A549 (cell line): ENCODE data around the gene ANKRD6. TPM values are rescaled to one million over a fixed set of nuclear protein-coding genes. Genes with fewer than 3 reads are reported as not detected.

Experiments
- ATAC-seq, 2 experiments: fragments of 200-7000 bp in 1 of 2; fragments of >200 bp in 1 of 2; cut with Nextera tagmentation in 1 of 2; cut with Tn5 transposase in 1 of 2; 3 replicates each; pipeline versions ENCODE4 v1.8.0 to v1.9.1; 2018 to 2020; ENCODE audit warnings: mild to moderate bottlenecking in 1 of 2, moderate library complexity in 1 of 2
- CTCF ChIA-PET: fragments of 300-600 bp; sonication (Branson Sonifier 250); formaldehyde crosslinking; extraction: SDS; loops from one replicate; lab custom pipeline; 2021; ENCODE audit warnings: antibody characterized with exemption, inconsistent platforms; lab: Yijun Ruan, JAX
- POLR2A ChIA-PET: fragments of 350-600 bp; formaldehyde crosslinking; extraction: SDS; loops from one replicate; lab custom pipeline; 2021; ENCODE audit warnings: antibody characterized with exemption, inconsistent platforms; lab: Yijun Ruan, JAX
- DNase-seq, 2 experiments: peaks; one replicate each; pipeline versions ENCODE4 v3.0.0 to v3.0.0-alpha.2; 2011 to 2016; ENCODE audit warnings: low read depth in 1 of 2, low spot score in 1 of 2
- FAIRE-seq: peaks from 2 replicates; lab custom pipeline; 2011; peaks lifted over from hg19 to GRCh38; lab: Jason Lieb, UNC
- H3K27ac ChIP-seq, 2 experiments: fragments of >200 bp; sonication (Bioruptor Twin); formaldehyde crosslinking; 3 replicates each; pipeline ENCODE4 v1.5.1; 2016 to 2017
- H3K4me1 ChIP-seq: fragments of >200 bp; sonication (Bioruptor Twin); formaldehyde crosslinking; 3 replicates; pipeline ENCODE4 v1.6.1; 2016
- H3K4me2 ChIP-seq: fragments of >200 bp; sonication (Bioruptor Twin); formaldehyde crosslinking; 3 replicates; pipeline ENCODE4 v1.6.1; 2016
- H3K4me3 ChIP-seq: fragments of >200 bp; sonication (Bioruptor Twin); formaldehyde crosslinking; 3 replicates; pipeline ENCODE4 v1.5.1; 2016
- H3K9me3 ChIP-seq: fragments of >200 bp; sonication (Bioruptor Twin); formaldehyde crosslinking; 3 replicates; pipeline ENCODE4 v1.6.1; 2016
- BHLHE40 ChIP-seq: IDR thresholded peaks from 2 replicates; pipeline ENCODE4 v1.6.1; 2012; ENCODE audit warnings: low read depth, low read length, inconsistent platforms
- CBX2 ChIP-seq: fragments of 200-600 bp; sonication (generic); IDR thresholded peaks from 2 replicates; pipeline ENCODE4 v1.6.1; 2016; ENCODE audit warnings: low read depth, mild to moderate bottlenecking, borderline replicate concordance
- CBX8 ChIP-seq: fragments of 200-600 bp; sonication (generic); IDR thresholded peaks from 2 replicates; pipeline ENCODE4 v1.6.1; 2016
- CHD4 ChIP-seq: fragments of 200-600 bp; sonication (generic); IDR thresholded peaks from 2 replicates; pipeline ENCODE4 v1.6.1; 2016; ENCODE audit warnings: antibody characterized with exemption, mild to moderate bottlenecking, borderline replicate concordance
- EHMT2 ChIP-seq: fragments of 200-600 bp; sonication (generic); IDR thresholded peaks from 2 replicates; pipeline ENCODE4 v1.6.1; 2016; ENCODE audit warnings: antibody characterized with exemption, low read depth, mild to moderate bottlenecking, moderate library complexity
- FOSB ChIP-seq: fragments of 250-450 bp; sonication (Bioruptor Pico); IDR thresholded peaks from 2 replicates; pipeline ENCODE4 v1.5.0; 2020; ENCODE audit warnings: mild to moderate bottlenecking, moderate library complexity
- GATA3 ChIP-seq: IDR thresholded peaks from 2 replicates; pipeline ENCODE4 v1.6.1; 2012; ENCODE audit warnings: borderline replicate concordance
- HDAC2 ChIP-seq: fragments of 200-600 bp; sonication (generic); IDR thresholded peaks from 2 replicates; pipeline ENCODE4 v1.6.1; 2016
- JUNB ChIP-seq: fragments of >200 bp; sonication (Bioruptor Twin); formaldehyde crosslinking; IDR thresholded peaks from 2 replicates; pipeline ENCODE4 v1.6.1; 2016
- MAFK ChIP-seq: fragments of 450-650 bp; IDR thresholded peaks from 2 replicates; pipeline ENCODE4 v1.6.1; 2014; ENCODE audit not compliant: partially characterized antibody
- NPAS2 ChIP-seq: fragments of 250-450 bp; sonication (Bioruptor Pico); IDR thresholded peaks from 2 replicates; pipeline ENCODE4 v1.8.0; 2022; ENCODE audit warnings: mild to moderate bottlenecking, moderate library complexity, borderline replicate concordance
- NR3C1 ChIP-seq: fragments of >200 bp; sonication (Bioruptor Twin); formaldehyde crosslinking; IDR thresholded peaks from 3 replicates; pipeline ENCODE4 v1.6.1; 2017
- RARB ChIP-seq: fragments of 250-450 bp; sonication (Bioruptor Pico); IDR thresholded peaks from 2 replicates; pipeline ENCODE4 v1.8.0; 2021; ENCODE audit warnings: mild to moderate bottlenecking, moderate library complexity
- SREBF2 ChIP-seq: fragments of 450-650 bp; IDR thresholded peaks from 2 replicates; pipeline ENCODE4 v1.6.1; 2014; ENCODE audit warnings: mild to moderate bottlenecking, moderate library complexity
- TP53 ChIP-seq: fragments of 250-450 bp; sonication (Bioruptor Pico); IDR thresholded peaks from 2 replicates; pipeline ENCODE4 v1.5.0; 2021; ENCODE audit warnings: mild to moderate bottlenecking, moderate library complexity
- ZC3H11A ChIP-seq: fragments of 450-650 bp; IDR thresholded peaks from 2 replicates; pipeline ENCODE4 v1.6.1; 2014; ENCODE audit warnings: antibody characterized with exemption, mild to moderate bottlenecking
- WGBS: methylation state at CpG from one replicate; pipeline ENCODE4 v1.1.6; 2017; ENCODE audit errors: missing lambda C conversion rate; 5-methylcytosine and 5-hydroxymethylcytosine counted together
- polyA plus RNA-seq, 4 experiments: library from polyadenylated mRNA; depleted of rRNA in 3 of 4; stranded (reverse); fragments of >200 nt; fragmentation: RNase III in 1 of 4; extraction: RNeasy Plus Mini Kit Qiagen cat#74134 plus additional on column Dnase treatment in 1 of 4; gene quantifications; 2 replicates in 3 of 4; 3 replicates in 1 of 4; pipeline ENCODE4 v1.2.3, GENCODE V29; 2011 to 2017
- TF ChIP-seq, protein P1 (sequence below): fragments of >200 bp; sonication (Bioruptor Twin); formaldehyde crosslinking; IDR thresholded peaks from 3 replicates; pipeline ENCODE4 v1.5.1; 2016
- TF ChIP-seq, protein P2 (sequence below): IDR thresholded peaks from 2 replicates; pipeline ENCODE4 v1.6.1; 2012; ENCODE audit warnings: low read depth, borderline replicate concordance
- TF ChIP-seq, protein P3 (sequence below): fragments of 250-450 bp; sonication (Bioruptor Pico); IDR thresholded peaks from 2 replicates; pipeline ENCODE4 v1.5.0; 2021; ENCODE audit warnings: mild to moderate bottlenecking, moderate library complexity, borderline replicate concordance
- TF ChIP-seq, protein P4 (sequence below): fragments of 200-600 bp; sonication (generic); IDR thresholded peaks from 2 replicates; pipeline ENCODE4 v1.6.1; 2016; ENCODE audit warnings: antibody characterized with exemption, mild to moderate bottlenecking, moderate library complexity
- TF ChIP-seq, protein P5 (sequence below): fragments of >200 bp; sonication (Bioruptor Twin); formaldehyde crosslinking; IDR thresholded peaks from 2 replicates; pipeline ENCODE4 v1.6.1; 2016
- TF ChIP-seq, protein P6 (sequence below): fragments of 150-350 bp; IDR thresholded peaks from 2 replicates; pipeline ENCODE4 v1.6.1; 2014; ENCODE audit warnings: low read depth, mild to moderate bottlenecking, low read length
- TF ChIP-seq, protein P7 (sequence below): IDR thresholded peaks from 2 replicates; pipeline ENCODE4 v1.6.1; 2012
- TF ChIP-seq, protein P8 (sequence below): fragments of 450-650 bp; IDR thresholded peaks from 2 replicates; pipeline ENCODE4 v1.6.1; 2014; ENCODE audit warnings: antibody characterized with exemption

Gene ANKRD6
- polyA plus RNA-seq, 2 of the 4 experiments (the other 2 are of a cell fraction), result 2.2 to 3.6 TPM

DNA sequence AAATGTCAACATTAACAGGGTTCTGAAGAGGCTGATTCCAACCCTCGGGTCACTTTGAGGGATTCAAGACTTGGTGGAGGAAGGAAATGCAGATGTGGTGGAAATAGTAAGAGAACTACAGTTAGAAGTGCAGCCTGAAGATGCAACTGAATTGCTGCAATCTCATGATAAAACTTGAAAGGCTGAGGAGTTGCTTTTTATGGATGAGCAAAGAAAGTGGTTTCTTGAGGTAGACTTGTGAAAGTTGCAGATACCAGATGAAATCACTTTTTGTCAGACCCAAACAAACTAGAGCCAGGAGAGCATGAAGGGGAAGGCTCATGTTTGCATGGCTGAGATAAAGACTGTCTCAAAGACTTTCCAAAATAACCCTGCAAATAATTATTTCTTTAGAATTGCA is 16.2 kb downstream of the ANKRD6 start:
- ATAC-seq (no peak), FAIRE-seq (no peak), DNase-seq (no peak)
- no peak overlapping the region for H3K4me3 ChIP-seq
- H3K27ac ChIP-seq, result no peak overlapping the region
- 33% methylated on average over 1 of the region's 1 CpG for WGBS
- TF ChIP-seq, protein P1, sequence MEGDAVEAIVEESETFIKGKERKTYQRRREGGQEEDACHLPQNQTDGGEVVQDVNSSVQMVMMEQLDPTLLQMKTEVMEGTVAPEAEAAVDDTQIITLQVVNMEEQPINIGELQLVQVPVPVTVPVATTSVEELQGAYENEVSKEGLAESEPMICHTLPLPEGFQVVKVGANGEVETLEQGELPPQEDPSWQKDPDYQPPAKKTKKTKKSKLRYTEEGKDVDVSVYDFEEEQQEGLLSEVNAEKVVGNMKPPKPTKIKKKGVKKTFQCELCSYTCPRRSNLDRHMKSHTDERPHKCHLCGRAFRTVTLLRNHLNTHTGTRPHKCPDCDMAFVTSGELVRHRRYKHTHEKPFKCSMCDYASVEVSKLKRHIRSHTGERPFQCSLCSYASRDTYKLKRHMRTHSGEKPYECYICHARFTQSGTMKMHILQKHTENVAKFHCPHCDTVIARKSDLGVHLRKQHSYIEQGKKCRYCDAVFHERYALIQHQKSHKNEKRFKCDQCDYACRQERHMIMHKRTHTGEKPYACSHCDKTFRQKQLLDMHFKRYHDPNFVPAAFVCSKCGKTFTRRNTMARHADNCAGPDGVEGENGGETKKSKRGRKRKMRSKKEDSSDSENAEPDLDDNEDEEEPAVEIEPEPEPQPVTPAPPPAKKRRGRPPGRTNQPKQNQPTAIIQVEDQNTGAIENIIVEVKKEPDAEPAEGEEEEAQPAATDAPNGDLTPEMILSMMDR, result no peak
- no peak for TF ChIP-seq EHMT2
- no peak for TF ChIP-seq FOSB (CRISPR knock-in tag)
- TF ChIP-seq JUNB, result no peak
- no peak for TF ChIP-seq NR3C1
- TF ChIP-seq CBX8, result no peak
- no peak for TF ChIP-seq NPAS2
- no peak for TF ChIP-seq CBX2
- TF ChIP-seq, protein P2, sequence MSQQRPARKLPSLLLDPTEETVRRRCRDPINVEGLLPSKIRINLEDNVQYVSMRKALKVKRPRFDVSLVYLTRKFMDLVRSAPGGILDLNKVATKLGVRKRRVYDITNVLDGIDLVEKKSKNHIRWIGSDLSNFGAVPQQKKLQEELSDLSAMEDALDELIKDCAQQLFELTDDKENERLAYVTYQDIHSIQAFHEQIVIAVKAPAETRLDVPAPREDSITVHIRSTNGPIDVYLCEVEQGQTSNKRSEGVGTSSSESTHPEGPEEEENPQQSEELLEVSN, result no peak
- TF ChIP-seq, protein P3, sequence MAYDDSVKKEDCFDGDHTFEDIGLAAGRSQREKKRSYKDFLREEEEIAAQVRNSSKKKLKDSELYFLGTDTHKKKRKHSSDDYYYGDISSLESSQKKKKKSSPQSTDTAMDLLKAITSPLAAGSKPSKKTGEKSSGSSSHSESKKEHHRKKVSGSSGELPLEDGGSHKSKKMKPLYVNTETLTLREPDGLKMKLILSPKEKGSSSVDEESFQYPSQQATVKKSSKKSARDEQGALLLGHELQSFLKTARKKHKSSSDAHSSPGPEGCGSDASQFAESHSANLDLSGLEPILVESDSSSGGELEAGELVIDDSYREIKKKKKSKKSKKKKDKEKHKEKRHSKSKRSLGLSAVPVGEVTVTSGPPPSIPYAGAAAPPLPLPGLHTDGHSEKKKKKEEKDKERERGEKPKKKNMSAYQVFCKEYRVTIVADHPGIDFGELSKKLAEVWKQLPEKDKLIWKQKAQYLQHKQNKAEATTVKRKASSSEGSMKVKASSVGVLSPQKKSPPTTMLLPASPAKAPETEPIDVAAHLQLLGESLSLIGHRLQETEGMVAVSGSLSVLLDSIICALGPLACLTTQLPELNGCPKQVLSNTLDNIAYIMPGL (CRISPR knock-in tag), result no peak
- TF ChIP-seq SREBF2, result no peak
- TF ChIP-seq, protein P4, sequence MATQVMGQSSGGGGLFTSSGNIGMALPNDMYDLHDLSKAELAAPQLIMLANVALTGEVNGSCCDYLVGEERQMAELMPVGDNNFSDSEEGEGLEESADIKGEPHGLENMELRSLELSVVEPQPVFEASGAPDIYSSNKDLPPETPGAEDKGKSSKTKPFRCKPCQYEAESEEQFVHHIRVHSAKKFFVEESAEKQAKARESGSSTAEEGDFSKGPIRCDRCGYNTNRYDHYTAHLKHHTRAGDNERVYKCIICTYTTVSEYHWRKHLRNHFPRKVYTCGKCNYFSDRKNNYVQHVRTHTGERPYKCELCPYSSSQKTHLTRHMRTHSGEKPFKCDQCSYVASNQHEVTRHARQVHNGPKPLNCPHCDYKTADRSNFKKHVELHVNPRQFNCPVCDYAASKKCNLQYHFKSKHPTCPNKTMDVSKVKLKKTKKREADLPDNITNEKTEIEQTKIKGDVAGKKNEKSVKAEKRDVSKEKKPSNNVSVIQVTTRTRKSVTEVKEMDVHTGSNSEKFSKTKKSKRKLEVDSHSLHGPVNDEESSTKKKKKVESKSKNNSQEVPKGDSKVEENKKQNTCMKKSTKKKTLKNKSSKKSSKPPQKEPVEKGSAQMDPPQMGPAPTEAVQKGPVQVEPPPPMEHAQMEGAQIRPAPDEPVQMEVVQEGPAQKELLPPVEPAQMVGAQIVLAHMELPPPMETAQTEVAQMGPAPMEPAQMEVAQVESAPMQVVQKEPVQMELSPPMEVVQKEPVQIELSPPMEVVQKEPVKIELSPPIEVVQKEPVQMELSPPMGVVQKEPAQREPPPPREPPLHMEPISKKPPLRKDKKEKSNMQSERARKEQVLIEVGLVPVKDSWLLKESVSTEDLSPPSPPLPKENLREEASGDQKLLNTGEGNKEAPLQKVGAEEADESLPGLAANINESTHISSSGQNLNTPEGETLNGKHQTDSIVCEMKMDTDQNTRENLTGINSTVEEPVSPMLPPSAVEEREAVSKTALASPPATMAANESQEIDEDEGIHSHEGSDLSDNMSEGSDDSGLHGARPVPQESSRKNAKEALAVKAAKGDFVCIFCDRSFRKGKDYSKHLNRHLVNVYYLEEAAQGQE, result no peak
- no peak for TF ChIP-seq HDAC2
- TF ChIP-seq GATA3, result no peak
- TF ChIP-seq, protein P5, sequence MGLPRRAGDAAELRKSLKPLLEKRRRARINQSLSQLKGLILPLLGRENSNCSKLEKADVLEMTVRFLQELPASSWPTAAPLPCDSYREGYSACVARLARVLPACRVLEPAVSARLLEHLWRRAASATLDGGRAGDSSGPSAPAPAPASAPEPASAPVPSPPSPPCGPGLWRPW, result no peak
- TF ChIP-seq ZC3H11A, result no peak
- no peak for TF ChIP-seq TP53
- no peak for TF ChIP-seq CHD4
- TF ChIP-seq MAFK, result no peak
- no peak for TF ChIP-seq BHLHE40
- no peak overlapping the region for H3K4me2 ChIP-seq
- no peaks in the 10 kb centered on the region for H3K4me1 ChIP-seq
- ChIA-PET POLR2A (no interaction called here), CTCF (no interaction called here)
- no peaks in the 10 kb centered on the region for H3K9me3 ChIP-seq

DNA sequence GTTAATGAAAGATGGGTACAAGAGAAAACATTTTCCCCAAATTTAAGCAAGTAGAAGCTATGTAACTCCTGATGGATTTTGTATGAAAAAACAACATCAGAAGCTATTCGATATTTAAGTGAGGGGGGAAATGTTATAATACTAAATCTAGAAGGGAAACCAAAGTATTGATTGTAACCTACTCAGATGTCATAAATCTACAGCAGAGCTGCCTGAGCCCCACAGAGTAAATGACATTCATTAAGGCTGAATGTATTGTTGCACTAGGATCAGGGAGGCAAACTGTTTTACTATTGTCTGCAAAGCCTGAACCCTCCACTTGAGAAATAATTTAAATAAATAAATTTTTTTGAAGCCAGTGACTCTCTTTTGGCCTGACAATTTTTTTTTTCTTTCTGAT is 19.3 kb downstream of the ANKRD6 start:
- 89% methylated on average over 1 of the region's 1 CpG for WGBS
- TF ChIP-seq, protein P6, sequence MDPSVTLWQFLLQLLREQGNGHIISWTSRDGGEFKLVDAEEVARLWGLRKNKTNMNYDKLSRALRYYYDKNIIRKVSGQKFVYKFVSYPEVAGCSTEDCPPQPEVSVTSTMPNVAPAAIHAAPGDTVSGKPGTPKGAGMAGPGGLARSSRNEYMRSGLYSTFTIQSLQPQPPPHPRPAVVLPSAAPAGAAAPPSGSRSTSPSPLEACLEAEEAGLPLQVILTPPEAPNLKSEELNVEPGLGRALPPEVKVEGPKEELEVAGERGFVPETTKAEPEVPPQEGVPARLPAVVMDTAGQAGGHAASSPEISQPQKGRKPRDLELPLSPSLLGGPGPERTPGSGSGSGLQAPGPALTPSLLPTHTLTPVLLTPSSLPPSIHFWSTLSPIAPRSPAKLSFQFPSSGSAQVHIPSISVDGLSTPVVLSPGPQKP, result no peak
- TF ChIP-seq, protein P7, sequence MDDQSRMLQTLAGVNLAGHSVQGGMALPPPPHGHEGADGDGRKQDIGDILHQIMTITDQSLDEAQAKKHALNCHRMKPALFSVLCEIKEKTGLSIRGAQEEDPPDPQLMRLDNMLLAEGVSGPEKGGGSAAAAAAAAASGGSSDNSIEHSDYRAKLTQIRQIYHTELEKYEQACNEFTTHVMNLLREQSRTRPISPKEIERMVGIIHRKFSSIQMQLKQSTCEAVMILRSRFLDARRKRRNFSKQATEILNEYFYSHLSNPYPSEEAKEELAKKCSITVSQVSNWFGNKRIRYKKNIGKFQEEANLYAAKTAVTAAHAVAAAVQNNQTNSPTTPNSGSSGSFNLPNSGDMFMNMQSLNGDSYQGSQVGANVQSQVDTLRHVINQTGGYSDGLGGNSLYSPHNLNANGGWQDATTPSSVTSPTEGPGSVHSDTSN, result no peak
- TF ChIP-seq TP53 (no peak), RARB (CRISPR knock-in tag) (no peak)
- TF ChIP-seq, protein P8, sequence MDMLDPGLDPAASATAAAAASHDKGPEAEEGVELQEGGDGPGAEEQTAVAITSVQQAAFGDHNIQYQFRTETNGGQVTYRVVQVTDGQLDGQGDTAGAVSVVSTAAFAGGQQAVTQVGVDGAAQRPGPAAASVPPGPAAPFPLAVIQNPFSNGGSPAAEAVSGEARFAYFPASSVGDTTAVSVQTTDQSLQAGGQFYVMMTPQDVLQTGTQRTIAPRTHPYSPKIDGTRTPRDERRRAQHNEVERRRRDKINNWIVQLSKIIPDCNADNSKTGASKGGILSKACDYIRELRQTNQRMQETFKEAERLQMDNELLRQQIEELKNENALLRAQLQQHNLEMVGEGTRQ, result no peak
- Histone ChIP-seq H3K4me3 (no peak overlapping the region), H3K4me2 (no peak overlapping the region), H3K27ac (no peak overlapping the region), H3K9me3 (no peaks in the 10 kb centered on the region), H3K4me1 (no peaks in the 10 kb centered on the region)
- CTCF ChIA-PET, result no interaction called here
- DNase-seq (no peak), FAIRE-seq (no peak), ATAC-seq (no peak)
- POLR2A ChIA-PET, result no interaction called here
